Epithelial cell of proximal tubule (primary cell): Measurements from ENCODE around the gene CCT8. TPM values are rescaled to one million over a fixed set of nuclear protein-coding genes. Genes with fewer than 3 reads are reported as not detected.

Experiments
- DNase-seq: peaks from one replicate; pipeline ENCODE4 v3.0.0-alpha.2; 2011; ENCODE audit warnings: low read depth
- H3K4me3 ChIP-seq: 2 replicates; pipeline ENCODE4 v1.5.1; 2011; ENCODE audit warnings: low read depth, mild to moderate bottlenecking, low read length
- total RNA-seq: library from RNA; depleted of rRNA; stranded (reverse); fragments of >200 nt; gene quantifications from 2 replicates; pipeline ENCODE4 v1.2.3, GENCODE V29; 2015
- TF ChIP-seq, protein P1 (sequence below): conservative IDR thresholded peaks from 2 replicates; pipeline ENCODE4 v1.5.1; 2012; ENCODE audit warnings: low read depth, mild to moderate bottlenecking, low read length

The CCT8 gene
- total RNA-seq, 1 donor from 2014 or later = 282 TPM

DNA sequence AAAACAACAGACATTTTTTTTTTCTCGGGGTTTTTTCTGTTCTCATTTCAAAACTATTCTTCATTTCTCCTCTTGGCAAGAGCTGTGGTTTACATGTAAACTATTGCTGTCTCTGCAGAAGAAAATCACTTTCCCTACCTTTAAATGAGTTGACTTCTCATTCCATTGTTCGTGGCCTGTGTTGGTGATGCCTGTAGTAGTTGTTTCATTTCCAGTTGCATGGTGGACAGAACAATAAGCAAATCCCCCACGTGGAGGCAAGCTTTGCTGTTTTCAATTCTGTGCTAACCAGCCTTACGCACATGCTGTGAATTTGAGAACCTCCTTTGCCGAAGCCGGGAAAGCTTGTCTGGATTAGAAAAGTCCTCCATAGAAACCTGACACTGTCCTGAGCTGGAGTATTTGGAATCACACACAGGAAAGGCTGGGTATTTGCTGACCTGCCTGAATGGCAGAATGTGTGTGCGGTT, 30.8 kb upstream of the CCT8 start:
- no peak overlapping the region for H3K4me3 ChIP-seq
- TF ChIP-seq, protein P1, sequence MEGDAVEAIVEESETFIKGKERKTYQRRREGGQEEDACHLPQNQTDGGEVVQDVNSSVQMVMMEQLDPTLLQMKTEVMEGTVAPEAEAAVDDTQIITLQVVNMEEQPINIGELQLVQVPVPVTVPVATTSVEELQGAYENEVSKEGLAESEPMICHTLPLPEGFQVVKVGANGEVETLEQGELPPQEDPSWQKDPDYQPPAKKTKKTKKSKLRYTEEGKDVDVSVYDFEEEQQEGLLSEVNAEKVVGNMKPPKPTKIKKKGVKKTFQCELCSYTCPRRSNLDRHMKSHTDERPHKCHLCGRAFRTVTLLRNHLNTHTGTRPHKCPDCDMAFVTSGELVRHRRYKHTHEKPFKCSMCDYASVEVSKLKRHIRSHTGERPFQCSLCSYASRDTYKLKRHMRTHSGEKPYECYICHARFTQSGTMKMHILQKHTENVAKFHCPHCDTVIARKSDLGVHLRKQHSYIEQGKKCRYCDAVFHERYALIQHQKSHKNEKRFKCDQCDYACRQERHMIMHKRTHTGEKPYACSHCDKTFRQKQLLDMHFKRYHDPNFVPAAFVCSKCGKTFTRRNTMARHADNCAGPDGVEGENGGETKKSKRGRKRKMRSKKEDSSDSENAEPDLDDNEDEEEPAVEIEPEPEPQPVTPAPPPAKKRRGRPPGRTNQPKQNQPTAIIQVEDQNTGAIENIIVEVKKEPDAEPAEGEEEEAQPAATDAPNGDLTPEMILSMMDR = peak; percentile 23
- DNase-seq = peak; percentile 56

DNA sequence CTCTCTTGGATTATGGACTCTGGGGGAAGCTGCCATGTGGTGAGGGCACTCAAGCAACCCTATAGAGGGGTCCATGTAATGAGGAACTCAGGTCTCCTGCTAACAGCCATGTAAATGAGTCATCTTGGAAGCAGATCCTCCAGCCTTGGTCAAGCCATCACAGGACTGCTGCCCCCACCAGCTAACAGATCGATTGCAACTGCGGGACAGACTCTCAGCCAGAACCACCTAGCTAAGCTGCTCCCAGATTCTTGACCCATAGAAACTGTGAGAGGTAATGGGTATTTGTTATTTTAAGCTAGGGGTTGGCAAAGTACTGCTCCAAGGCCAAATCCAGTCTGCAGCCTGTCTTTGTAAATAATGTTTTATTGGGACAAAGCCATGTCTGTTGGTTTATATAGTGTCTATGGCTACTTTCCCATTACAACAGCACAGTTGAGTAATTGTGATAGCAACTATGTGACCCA, 29.4 kb upstream of the CCT8 start:
- no peak overlapping the region for H3K4me3 ChIP-seq
- DNase-seq = no peak
- TF ChIP-seq, protein P1 = no peak

DNA sequence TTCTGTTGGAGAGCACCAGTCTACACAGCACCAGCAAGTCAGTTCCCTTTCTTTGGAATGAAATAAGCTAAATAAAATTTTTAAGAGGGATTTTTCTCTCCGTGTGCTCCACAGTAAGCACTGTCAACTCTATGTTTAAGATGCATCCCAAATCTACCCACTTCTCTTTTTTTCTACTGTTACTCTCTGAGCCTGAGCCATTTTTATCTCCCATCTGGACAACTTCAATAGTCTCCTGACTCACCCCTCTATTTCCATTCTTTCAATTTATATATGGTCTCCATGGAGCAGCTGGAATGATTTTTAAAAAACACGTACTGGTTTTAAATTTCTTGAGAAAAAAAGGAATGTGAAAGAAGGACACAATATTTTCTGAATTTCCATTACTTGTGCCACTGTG, 24.7 kb upstream of the CCT8 start:
- TF ChIP-seq, protein P1 = no peak
- no peak for DNase-seq
- H3K4me3 ChIP-seq = no peak overlapping the region

DNA sequence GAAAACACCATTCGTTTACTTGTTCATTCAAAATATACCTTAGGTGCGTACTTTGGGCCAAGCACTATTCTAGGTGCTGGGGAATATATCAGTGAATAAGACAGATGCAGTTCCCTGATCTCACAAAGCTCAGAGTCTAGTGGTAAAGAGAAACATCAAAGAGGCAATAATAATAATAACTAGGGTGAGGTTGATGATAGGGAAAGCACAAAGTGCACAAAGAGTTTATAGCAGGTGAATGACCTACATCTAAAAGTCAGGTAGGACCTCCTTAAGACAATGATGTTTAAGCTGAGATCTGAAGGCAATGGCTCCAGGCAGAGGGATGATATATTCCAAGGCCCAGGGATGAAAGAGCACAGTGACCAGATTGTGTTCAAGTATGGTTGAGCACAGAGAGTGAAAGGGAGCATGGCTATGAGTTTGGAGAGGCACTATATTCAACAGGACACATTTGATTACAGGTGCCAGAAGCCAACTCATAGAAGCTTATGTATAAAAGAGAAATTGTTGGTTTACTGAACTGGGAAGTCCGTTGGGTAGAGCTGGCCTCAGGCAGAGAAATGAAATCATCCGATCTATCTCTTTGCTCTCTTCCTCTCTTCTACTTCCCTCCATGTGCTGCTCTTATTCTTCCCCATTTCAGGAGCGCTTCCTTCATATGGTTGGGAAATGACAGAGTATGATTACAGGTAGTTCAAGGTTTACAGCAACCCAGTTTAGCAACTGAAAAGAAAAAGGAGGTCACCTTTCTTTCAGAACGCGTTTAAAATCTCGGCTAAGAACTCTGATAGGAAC, 23.0 kb upstream of the CCT8 start:
- H3K4me3 ChIP-seq = no peak overlapping the region

DNA sequence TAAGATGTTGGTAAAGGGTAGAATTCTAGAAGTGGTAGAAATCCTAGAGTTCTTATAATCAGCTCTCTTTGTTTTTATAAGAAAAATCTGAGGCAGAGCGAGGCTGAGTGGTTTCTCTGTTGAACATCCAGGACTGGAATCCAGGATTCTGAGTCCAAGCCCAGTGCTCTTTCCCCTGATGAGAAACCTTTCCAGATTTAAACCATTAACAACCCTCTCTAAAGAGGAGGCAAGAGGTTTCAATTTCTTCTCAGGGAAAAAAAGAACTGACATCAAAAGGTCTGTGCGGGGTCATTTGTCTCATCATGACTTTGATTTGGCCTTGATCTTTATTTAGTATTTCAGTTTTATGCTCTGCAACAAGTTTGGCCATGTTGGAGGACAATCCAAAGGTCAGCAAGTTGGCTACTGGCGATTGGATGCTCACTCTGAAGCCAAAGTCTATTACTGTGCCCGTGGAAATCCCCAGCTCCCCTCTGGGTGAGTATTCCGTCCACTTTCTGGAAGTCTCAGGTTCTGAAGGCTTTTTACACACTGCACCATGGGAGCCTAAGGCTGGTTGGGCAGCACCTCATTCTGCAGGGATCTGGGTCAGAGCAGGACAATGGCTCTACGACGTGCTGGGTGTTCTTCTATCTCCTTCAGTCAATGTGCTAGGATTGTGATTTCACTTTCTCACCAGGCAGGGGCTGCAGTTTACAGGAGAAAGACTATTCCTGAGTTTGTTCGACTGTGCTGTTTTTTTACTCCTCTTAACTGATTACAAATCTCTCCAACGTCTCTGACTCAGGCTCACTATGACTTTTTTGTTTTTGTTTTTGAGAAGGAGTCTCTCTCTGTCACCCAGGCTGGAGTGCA, 18.9 kb upstream of the CCT8 start:
- TF ChIP-seq, protein P1 = peak; percentile 28
- no peak for DNase-seq

More for the DNA sequence above, 23.0 kb upstream of the CCT8 start:
- TF ChIP-seq, protein P1 = no peak
- DNase-seq = no peak

DNA sequence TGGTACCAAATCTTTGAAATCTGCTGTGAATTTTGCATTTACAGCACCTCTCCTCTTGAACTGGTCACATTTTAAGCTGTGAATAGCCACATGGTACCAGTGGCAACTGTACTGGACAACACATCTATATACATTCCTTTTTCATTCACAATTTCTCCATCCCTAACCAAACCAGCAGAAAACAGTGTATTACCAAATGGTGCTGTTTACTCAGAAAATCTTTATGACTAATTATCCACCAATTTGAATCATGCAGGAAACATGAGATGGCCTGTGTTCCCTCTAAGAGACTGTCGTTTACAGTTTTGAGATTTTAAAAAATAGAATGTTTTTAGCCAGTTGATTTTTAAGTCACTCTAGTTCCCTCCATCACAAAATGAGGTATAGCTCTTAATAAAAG, 17.6 kb upstream of the CCT8 start:
- TF ChIP-seq, protein P1 = no peak
- H3K4me3 ChIP-seq = no peak overlapping the region
- no peak for DNase-seq

More for the DNA sequence above, 18.9 kb upstream of the CCT8 start:
- H3K4me3 ChIP-seq = no peak overlapping the region
